ENCODE measurements around the gene NOS3.

DNA sequence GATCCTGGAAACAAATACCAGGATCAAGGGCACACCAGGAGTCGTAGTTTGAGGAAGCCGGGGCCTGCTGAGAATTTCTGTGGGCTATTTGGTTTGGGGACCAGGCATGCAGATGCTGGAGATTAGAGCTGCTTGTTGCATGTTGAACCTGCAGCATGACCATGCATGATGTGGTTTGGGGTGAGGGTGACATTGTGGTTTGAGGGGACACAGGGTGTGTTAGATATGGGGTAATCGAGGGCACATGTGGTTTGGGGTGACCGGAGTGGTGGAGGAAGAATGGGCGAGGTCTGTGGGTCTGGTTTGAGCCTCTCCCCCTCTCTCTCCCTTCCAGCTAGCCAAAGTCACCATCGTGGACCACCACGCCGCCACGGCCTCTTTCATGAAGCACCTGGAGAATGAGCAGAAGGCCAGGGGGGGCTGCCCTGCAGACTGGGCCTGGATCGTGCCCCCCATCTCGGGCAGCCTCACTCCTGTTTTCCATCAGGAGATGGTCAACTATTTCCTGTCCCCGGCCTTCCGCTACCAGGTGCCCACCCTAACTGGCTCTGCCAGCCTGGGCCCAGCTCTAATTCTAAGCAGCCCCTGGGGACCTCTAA lies 10.2 kb downstream of the NOS3 start:
- TF ChIP-seq, protein P1, sequence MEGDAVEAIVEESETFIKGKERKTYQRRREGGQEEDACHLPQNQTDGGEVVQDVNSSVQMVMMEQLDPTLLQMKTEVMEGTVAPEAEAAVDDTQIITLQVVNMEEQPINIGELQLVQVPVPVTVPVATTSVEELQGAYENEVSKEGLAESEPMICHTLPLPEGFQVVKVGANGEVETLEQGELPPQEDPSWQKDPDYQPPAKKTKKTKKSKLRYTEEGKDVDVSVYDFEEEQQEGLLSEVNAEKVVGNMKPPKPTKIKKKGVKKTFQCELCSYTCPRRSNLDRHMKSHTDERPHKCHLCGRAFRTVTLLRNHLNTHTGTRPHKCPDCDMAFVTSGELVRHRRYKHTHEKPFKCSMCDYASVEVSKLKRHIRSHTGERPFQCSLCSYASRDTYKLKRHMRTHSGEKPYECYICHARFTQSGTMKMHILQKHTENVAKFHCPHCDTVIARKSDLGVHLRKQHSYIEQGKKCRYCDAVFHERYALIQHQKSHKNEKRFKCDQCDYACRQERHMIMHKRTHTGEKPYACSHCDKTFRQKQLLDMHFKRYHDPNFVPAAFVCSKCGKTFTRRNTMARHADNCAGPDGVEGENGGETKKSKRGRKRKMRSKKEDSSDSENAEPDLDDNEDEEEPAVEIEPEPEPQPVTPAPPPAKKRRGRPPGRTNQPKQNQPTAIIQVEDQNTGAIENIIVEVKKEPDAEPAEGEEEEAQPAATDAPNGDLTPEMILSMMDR (IDR thresholded peaks at IDR 0.05): no peak
- no peak for TF ChIP-seq POLR2A (IDR thresholded peaks at IDR 0.05)

All from thyroid gland (tissue), 4 donors.